ENCODE measurements around the gene MAFB. TPM values are rescaled to one million over a fixed set of nuclear protein-coding genes. Genes with fewer than 3 reads are reported as not detected.

The MAFB gene
- total RNA-seq: 24.9 and 30.5 TPM in 2 replicates

DNA sequence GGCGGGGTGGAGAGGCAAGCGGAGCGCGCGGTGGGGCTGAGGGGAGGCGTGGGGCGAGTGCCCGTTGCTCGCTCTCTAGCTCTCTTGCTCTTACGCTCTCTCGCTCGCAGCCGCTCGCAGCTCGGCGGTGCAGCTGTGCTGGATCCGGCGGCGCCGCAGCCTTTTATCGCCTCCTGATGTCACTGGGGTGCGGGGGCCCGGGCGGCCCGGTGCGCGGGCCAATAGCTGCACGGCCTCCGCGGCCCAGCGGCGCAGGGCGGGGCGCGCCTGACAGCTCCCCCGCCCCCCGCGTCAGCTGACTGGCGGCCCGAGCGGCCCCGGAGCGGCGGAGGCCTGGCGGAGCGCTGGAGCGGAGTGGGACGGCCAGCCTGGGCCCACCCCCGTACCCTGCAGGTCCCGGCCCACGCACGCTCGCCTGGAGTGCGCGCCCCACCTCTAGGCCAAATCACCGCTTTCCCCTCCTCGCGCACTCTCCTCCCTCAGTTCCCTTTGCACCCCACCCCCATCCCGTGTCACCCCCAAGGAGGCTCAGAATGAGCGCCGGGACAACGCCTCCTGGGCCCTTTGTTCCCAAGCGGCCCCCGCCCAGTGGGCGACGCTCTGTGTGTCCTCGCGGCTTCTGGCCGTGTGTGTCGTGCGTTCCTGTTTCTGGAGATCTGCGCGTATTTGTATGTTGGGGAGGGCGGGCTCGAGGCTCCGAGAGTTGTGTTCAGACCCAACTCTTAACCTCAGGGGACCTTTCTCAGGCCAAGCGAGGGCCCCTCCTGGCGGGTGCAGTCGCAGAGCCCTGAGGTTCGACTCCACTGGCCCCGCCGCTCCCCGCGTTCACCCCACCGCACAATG, at the start of gene MAFB:
MAFB (minus strand) TSS at position 137 of the 843 bp plus-strand sequence. CDS start 386 bp downstream, outside the sequence.

